DMS153 treated with DMSO at 0.1 percent for 48 hours (cell line): ENCODE measurements around the gene SHROOM3.

Experiments used
- DNase-seq: peaks from one replicate; lab custom pipeline; 2025; ENCODE audit not compliant: unreplicated experiment; lab: John Stamatoyannopoulos, UW

SHROOM3 gene

GRCh38 chr4:76764251-76764650 lies 329.2 kb downstream of the SHROOM3 start:
- no peak for DNase-seq

GRCh38 chr4:76765473-76766183 lies 330.6 kb downstream of the SHROOM3 start:
- DNase-seq, result no peak

- DNase-seq, result no peak
Observed at GRCh38 chr4:76767983-76768382, 333.0 kb downstream of the SHROOM3 start.

GRCh38 chr4:76772498-76773106 lies 337.6 kb downstream of the SHROOM3 start:
- DNase-seq, result no peak

DNA sequence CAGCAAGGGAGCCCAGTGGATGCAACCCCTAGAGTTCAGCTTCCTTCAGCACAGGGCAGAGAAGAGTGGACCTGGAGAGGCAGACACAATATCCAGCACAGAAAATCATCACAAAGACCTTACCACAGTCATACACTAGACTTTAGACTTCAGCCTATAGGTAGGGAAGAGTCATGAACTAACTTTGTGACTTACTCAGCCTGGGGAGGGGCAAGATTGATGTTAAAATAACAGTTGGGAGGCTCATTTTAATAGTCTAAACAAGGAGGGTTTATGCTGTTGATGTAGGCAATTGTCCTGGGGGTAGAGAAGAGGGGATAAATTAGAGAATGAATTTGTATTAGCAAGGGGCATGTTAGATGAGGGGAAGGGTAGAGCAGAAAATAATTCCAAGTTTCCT lies 338.7 kb downstream of the SHROOM3 start:
- DNase-seq, result no peak

DNA sequence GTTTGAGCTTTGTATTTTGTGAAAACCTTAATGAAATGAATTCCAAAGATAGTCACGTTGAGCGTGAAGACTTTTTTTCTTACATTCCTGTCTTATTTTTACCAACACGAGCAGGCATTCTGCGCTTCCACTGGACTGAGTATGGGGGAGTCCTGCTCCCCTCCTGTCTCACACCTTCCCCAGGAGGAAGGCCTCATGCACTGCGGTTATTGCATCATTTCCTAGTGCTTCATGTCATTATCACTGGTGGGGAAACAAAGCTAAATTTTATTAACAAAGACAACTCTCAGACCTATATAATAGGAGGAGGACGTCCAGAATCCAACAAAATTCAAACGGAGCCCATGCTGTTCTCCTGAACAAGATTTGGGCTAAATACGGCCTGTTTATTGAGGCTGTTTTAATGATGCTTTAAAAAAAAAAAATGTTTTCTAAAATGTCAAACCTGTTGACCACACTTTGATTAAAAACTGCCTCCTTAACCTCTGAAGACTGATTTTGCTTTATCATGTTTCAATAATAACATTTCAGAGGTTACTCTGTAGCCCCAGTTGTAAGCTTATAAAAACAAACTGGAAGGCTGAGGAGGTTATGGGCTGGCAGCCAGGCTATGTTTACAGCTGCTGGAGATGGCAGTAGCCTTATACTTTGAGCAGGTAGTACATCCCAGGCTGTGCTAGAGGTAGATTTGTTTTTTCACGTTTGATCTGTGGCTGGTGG lies 344.9 kb downstream of the SHROOM3 start:
- peak; percentile 9 for DNase-seq

DNA sequence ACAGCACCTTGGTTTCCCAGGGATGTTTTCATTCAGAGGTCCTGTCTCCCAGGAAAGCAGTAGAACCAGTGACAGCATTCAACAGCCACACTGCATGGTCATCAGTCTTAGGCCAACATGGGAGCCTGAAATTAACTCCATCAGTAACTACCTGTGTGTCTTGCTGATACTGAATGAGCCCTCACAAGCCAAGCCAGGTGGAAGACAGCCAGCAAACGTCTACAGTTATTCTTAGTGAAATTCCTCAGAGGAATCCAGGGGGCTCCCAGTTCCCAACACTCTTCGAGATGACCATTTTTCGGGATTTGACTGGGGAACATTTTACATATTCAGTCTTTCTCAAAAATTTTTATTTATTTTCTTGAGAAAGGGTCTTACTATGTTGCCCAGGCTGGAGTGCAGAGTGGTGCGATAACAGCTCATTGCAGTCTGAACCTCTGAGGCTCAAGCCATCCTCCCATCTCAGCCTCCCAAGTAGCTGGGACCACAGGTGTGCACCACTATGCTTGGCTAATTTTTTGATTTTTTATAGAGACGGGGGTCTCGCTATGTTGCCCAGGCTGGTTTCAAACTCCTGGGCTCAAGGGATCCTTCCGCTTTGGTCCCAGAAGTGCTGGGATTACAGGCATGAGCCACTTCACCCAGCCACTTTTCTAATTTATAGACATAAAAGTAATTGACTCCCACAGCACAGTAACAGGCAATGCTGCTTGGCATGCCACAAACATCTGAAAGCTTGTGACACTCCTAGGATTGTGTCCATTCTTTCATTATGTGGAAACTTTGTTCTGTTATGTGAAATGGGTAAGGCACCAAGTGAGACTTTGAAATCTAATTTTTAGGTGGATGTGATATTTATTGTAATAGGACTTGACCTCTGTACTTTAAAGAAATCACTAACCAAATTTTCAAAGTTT lies 346.0 kb downstream of the SHROOM3 start:
- DNase-seq, result no peak

- DNase-seq, result peak; percentile 26
Observed at GRCh38 chr4:76781698-76782595, 346.9 kb downstream of the SHROOM3 start.

GRCh38 chr4:76782837-76783236 lies 347.8 kb downstream of the SHROOM3 start:
- no peak for DNase-seq

DNA sequence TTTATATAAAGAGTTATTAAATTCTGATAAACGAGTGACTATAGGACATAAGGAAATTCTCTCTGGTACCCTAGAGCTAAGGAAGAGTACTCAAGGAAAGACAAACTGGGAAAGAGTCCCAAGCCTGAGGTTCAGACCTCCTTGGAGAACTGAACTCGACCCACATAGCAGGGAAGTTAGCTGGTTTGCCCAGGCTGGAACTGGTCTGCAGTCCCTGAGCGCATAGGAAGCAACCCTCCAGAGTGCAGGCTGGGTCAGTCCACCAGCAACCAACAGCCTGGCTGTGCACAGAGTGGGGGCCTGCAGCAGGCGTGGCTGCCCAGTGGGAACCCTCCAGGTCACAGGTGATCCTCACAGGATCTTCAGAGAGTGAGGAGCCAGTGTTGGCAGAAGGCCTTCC lies 348.8 kb downstream of the SHROOM3 start:
- no peak for DNase-seq

DNA sequence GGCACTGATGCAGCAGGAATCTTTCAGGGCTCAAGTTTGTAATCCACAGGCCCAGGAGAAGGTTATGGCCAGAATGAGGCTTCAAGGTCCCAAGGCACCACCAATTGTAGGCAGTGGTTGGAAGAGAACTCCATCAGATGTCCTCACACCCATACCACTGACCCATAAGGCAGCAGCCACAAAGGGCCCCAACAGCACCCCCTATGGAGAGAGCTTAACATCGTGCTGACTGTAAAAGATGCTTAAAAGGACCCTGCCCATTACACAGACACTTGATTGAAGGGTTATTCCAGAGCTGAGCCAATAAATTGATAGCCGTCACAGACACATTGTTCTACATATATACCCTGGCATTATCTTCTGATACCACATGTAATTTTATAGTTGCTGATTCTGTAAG lies 349.2 kb downstream of the SHROOM3 start:
- DNase-seq, result no peak

GRCh38 chr4:76787898-76788297 lies 352.9 kb downstream of the SHROOM3 start:
- DNase-seq, result no peak

DNA sequence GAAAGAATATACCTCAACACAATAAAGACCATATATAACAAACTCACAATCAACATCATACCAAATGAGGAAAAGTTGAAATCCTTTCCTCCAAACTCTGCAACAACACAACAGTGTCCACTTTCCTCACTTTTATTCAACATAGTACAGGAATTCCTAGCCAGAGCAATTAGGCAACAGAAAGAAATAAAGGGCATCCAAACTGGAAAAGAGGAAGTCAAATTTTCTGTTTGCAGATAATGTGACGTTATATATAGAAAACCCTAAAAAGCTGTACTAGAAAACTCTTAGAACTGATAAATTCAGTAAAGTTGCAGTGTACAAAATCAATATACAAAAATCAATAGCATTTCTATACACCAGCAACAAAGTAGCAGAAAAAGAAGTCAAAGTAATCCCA lies 355.3 kb downstream of the SHROOM3 start:
- DNase-seq, result no peak

DNA sequence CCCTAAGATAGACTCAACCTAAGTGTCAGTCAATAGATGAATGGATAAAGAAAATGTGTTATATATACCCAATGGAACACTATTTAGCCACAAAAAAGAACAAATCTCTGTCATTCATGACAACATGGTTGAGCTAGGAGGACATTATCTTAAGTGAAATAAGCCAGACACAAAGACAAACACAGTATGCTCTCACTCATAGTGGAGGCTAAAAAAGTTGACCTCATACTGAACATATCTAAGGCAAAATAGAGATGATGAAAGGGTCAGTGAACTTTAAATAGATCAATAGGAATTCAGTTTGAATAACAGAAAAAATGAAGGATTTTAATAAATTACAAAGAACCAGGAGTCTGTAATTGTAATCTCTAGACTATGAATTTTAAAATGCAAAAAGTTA lies 356.4 kb downstream of the SHROOM3 start:
- DNase-seq, result no peak

DNA sequence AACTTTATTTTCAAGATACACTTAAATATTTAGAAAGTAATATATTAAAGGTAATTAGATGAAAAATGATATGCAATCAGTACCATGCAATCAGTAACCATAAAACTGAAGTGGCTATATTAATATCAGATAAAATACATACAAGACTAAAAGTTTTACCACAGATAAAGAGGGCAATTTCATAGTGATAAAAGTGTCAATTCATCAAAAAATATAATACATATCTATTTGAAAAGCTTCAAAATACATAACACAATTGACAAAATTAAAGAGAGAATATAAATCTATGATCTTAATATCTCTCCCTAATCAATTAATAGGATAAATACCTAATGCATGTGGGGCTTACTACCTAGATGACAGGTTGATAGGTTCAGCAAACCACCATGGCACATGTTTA lies 357.4 kb downstream of the SHROOM3 start:
- no peak for DNase-seq

DNA sequence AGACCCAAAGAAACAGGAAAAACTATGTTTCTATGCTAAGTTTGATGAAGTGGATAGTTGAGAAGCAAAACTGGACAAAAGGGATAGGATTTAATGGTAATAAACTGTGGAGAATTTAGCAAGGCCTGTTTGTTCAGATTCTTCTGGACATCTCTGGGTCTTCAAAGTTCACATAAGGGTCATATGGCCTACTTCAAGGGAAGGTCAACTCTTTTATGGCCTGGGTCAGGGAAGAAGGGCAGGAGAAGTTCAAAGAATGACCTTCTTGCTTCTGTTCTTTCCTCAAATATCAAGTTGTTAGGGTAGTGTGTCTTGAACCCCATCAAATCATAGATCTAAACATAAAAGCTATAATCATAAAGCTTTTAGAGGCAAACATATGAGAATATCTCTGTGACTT lies 360.2 kb downstream of the SHROOM3 start:
- no peak for DNase-seq

DNA sequence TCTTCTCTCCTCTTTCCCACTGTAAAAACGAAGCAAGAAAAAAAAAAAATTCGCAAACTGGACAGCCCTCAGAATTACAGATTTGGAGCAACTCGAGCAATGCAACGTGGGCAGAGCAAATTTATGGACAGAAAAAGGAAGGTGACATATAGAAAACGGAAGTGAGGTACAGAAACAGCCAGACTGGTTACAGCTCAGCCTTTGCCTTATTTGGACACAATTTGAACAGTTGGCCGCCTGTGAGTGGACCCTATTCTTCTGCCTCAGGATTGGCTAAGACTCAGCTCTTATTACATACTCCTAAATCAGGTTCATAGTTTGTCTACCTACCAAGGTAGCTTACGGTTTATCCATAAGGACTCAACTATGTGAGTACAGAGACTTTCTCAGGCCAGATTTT lies 364.1 kb downstream of the SHROOM3 start:
- DNase-seq, result no peak

DNA sequence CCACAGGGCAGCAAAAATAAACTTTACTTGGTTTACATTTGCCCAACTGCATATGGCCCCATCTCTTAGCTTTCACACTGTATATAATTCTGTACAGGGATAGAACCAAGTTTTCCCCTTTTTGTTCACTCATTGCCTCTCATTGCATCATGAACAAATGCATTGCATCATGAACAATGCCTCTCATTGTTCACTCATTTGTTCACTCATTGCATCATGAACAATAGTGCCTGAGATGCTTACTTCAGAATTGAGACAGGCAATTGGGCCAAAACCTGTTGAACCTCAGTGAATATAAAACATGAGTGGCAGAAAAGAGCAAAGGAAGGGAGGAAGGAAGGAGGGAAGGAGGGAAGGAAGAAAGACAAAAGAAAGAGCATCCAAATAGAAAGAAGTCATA lies 364.7 kb downstream of the SHROOM3 start:
- DNase-seq, result no peak

DNA sequence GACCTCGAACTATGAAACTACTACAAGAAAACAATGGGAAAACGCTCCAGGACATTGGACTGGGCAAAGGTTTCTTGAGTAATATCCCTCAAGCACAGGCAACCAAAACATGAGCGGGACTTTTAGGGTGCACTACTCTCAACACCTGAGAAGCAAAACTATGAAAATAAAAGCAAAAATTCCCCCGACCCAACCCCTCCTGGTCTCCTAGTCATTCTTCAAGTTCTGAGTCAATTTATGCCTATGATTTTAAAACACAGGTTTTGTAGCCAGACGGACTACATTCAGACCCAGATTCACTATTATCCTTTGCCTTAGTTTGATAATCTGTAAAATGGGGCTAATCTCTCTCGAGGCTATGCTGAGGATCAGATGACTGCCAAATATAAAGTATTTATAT lies 365.9 kb downstream of the SHROOM3 start:
- DNase-seq, result no peak

DNA sequence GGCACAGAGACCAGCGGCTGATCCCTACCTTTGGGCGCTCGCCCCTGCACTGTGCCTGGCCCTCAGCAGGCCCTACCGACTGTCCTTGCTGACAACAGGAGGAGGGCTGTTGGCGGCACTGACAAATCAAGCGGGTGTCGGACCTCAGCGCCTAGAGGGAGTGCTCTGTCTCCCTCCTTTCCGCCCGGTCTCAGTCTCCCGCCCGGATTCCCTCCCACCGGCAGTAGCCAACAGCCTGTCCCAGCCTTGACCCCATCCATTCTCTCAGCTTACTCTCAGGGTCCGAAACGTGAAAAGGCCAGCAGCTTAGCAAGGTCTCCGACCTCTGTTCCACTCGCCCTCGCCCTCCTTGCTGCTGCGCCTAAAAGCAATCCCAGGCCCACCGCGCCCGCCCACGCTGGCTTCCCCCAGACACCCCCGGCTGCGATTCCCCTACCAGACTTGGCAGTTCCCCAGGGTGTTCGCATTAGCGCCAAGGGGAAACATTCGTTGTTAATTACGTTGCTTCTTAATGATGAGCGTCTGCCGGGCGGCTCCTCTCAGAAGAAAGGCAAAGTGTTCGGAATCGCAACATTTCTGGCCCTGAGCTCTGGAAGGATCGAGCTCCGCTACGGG lies 366.7 kb downstream of the SHROOM3 start:
- DNase-seq, result no peak
